Kidney (tissue), 14 donors: ENCODE measurements around the gene SNX6. TPM values are rescaled to one million over a fixed set of nuclear protein-coding genes. Genes with fewer than 3 reads are reported as not detected.

Experiments used
- DNase-seq, 5 donors: peaks; one replicate each; pipeline ENCODE4 v3.0.0-alpha.2; 2013 to 2020
- FAIRE-seq: peaks from 2 replicates; lab custom pipeline; 2012; peaks lifted over from hg19 to GRCh38; lab: Jason Lieb, UNC
- H3K27ac ChIP-seq, 2 donors: one replicate each; pipeline ENCODE4 v1.7.0; 2013; ENCODE audit warnings: low read depth in 2 of 2, low read length in 2 of 2, inconsistent platforms in 1 of 2
- H3K27me3 ChIP-seq: one replicate; pipeline ENCODE4 v1.7.1; 2013; ENCODE audit warnings: low read length, inconsistent platforms; ENCODE audit not compliant: control insufficient read depth, insufficient read depth
- H3K36me3 ChIP-seq, 3 donors: one replicate each; pipeline versions ENCODE4 v1.7.0 to v1.7.1; 2013; ENCODE audit warnings: low read length in 3 of 3, control low read depth in 1 of 3, inconsistent platforms in 1 of 3; ENCODE audit not compliant: insufficient read depth in 3 of 3, control insufficient read depth in 2 of 3
- H3K4me1 ChIP-seq, 3 donors: one replicate each; pipeline versions ENCODE4 v1.7.0 to v1.7.1; 2013; ENCODE audit warnings: low read length in 3 of 3, inconsistent platforms in 1 of 3, low read depth in 1 of 3; ENCODE audit not compliant: control insufficient read depth in 2 of 3, insufficient read depth in 2 of 3
- H3K4me3 ChIP-seq, 3 donors: one replicate each; pipeline versions ENCODE4 v1.7.0 to v1.8.1; 2013; ENCODE audit warnings: low read length in 3 of 3, control low read depth in 1 of 3, inconsistent platforms in 1 of 3
- H3K9ac ChIP-seq, 3 donors: one replicate each; pipeline versions ENCODE4 v1.7.0 to v1.7.1; 2013; ENCODE audit warnings: low read length in 3 of 3, control low read depth in 1 of 3, inconsistent platforms in 1 of 3
- H3K9me3 ChIP-seq, 3 donors: one replicate each; pipeline versions ENCODE4 v1.7.0 to v1.7.1; 2013; ENCODE audit warnings: low read length in 3 of 3, control low read depth in 1 of 3, inconsistent platforms in 1 of 3; ENCODE audit not compliant: control insufficient read depth in 2 of 3, insufficient read depth in 1 of 3
- intact Hi-C: fragments of 100-400 bp; cut with DNase I; formaldehyde crosslinking; loops from one replicate; pipeline ENCODE4 v1.11.1; 2022
- polyA plus RNA-seq: library from polyadenylated mRNA; stranded (reverse); fragments of 350-450 nt; fragmentation: Illumina TruSeq; extraction: RNeasy Lipid Tissue Mini Kit (QIAGEN cat#74804); gene quantifications from one replicate; pipeline ENCODE4 v1.2.3, GENCODE V29; 2014; ENCODE audit warnings: low read depth, low replicate concordance; ENCODE audit not compliant: insufficient read depth
- total RNA-seq: library from RNA; stranded (reverse); fragmentation: NEBNext Ultra II Directional; extraction: Animal tissue kit (Norgen Biotek cat#: 25700); gene quantifications from one replicate; pipeline ENCODE4 v1.2.1, GENCODE V29; 2021
- TF ChIP-seq, protein P1 (sequence below): IDR thresholded peaks from 3 replicates; pipeline ENCODE4 v1.5.1; 2012; ENCODE audit warnings: mild to moderate bottlenecking, moderate library complexity, borderline replicate concordance; ENCODE audit not compliant: insufficient read depth; ENCODE audit errors: extremely low read depth
- donor health status: control.
- donor health status: control.
- donor health status: control.
- donor health status: control.
- donor health status: control.
- donor health status: DM: yes; HTN: yes; CAD: no.
- donor health status: Normal renal cell carcinoma (clear cell type).

The SNX6 gene
- total and polyA plus RNA-seq, 2 donors from 2014 or later = 46.1 to 83.2 TPM

DNA sequence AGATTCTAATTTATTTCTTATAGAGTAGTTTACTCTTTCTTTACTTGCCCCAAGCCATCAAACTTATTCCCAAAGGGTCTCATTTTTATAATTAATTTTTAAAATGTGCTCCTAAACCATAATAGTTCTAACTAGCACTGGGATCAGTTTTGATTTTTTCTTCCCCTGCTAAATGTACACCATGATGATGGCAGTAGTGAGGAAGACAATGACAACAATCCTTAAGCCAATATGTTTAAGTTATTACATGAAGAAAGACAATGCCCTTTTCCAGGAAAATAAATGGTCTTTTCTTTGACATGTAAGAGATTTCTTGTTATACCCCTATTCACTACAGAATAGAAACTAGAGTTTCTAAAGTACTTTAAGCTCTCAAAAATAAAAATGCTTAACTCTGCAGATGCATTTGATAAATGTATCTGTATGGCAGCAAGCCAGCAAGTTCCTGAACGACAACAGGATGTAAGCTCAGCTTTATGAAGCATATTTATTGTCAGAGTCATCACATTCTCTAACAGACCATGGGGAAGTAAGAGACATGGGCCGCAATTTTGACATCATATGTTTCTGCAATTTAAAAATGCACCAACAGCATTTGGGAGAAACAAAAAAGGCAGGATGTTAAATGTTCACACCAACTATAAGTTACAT lies 36.0 kb upstream of the SNX6 start:
- Histone ChIP-seq H3K4me3 (no peak overlapping the region), H3K9ac (no peak overlapping the region), H3K36me3 (no peaks in the 10 kb centered on the region), H3K27ac (no peak overlapping the region), H3K27me3 (no peaks in the 10 kb centered on the region), H3K9me3 (no peaks in the 10 kb centered on the region), H3K4me1 (peaks cover 0 to 2% (median 0%) of the 10 kb centered on the region in 3 donors)
- DNase-seq = peak in 3 of 5 donors; percentile 16 to 75 (median 52)
- TF ChIP-seq, protein P1, sequence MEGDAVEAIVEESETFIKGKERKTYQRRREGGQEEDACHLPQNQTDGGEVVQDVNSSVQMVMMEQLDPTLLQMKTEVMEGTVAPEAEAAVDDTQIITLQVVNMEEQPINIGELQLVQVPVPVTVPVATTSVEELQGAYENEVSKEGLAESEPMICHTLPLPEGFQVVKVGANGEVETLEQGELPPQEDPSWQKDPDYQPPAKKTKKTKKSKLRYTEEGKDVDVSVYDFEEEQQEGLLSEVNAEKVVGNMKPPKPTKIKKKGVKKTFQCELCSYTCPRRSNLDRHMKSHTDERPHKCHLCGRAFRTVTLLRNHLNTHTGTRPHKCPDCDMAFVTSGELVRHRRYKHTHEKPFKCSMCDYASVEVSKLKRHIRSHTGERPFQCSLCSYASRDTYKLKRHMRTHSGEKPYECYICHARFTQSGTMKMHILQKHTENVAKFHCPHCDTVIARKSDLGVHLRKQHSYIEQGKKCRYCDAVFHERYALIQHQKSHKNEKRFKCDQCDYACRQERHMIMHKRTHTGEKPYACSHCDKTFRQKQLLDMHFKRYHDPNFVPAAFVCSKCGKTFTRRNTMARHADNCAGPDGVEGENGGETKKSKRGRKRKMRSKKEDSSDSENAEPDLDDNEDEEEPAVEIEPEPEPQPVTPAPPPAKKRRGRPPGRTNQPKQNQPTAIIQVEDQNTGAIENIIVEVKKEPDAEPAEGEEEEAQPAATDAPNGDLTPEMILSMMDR = no peak
- no peak for FAIRE-seq
- intact Hi-C loops = no loop called here

DNA sequence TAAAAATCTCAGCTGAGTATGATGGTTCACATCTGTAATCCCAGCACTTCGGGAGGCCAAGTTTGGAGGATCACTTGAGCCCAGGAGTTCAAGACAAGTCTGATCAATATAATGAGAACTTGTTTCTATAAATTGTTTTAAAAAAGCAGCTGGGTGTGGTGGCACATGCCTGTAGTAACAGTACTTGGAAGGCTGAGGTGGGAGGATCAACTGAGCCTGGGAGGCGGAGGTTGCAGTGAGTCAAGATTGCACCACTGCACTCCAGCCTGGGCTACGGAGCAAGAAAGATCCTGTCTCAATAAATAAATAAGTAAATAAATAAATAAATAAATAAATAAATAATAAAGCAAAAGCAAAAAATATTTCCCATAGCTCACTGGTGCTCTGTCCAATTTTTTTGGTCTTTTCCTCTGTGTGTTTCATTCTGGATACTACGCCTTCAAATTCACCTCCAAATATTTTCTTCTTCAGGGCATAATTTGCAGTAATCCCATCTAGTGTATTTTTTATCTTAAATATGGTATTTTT lies 32.7 kb upstream of the SNX6 start:
- H3K27me3 ChIP-seq = no peaks in the 10 kb centered on the region
- H3K4me3 ChIP-seq = no peak overlapping the region
- TF ChIP-seq, protein P1 = no peak
- H3K9me3 ChIP-seq = peaks cover 0 to 2% (median 0%) of the 10 kb centered on the region in 3 donors
- intact Hi-C loops = no loop called here
- DNase-seq (no peak), FAIRE-seq (no peak)
- no peak overlapping the region for H3K9ac ChIP-seq
- no peaks in the 10 kb centered on the region for H3K36me3 ChIP-seq
- no peak overlapping the region for H3K27ac ChIP-seq
- H3K4me1 ChIP-seq = peaks cover 0 to 2% (median 0%) of the 10 kb centered on the region in 3 donors

DNA sequence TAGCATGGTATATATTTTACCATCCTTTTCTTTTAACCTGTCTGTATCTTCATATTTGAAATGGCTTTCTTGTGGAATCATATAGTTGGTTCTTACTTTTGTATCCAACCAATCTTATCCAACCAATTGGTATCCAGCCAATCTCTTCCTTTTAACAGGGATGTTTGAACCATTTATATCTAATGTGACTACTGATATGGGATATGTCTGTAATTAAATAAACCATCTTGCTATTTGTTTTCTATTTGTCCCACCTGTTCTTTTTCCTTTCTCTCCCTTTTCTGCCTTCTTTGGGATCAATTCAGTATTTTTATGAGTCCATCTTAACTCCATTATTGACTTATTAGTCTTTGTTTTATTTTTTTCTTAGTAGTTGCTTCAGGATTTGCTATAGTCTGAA lies 30.8 kb upstream of the SNX6 start:
- Histone ChIP-seq H3K9ac (no peak overlapping the region), H3K27me3 (no peaks in the 10 kb centered on the region), H3K36me3 (no peaks in the 10 kb centered on the region), H3K4me3 (no peak overlapping the region), H3K9me3 (peaks cover 0 to 2% (median 0%) of the 10 kb centered on the region in 3 donors), H3K27ac (no peak overlapping the region), H3K4me1 (peaks cover 0 to under 1% (median 0%) of the 10 kb centered on the region in 3 donors)
- TF ChIP-seq, protein P1 = no peak
- FAIRE-seq (no peak), DNase-seq (no peak)
- intact Hi-C loops = no loop called here
